ENCODE measurements around the gene SAV1. TPM values are rescaled to one million over a fixed set of nuclear protein-coding genes. Genes with fewer than 3 reads are reported as not detected.

The SAV1 gene
- total and polyA plus RNA-seq, 10 of the 15 experiments (the other 5 are each of a cell fraction or from before 2014, with no cell fraction given), result 10.1 to 29.1 (median 20.4) TPM

DNA sequence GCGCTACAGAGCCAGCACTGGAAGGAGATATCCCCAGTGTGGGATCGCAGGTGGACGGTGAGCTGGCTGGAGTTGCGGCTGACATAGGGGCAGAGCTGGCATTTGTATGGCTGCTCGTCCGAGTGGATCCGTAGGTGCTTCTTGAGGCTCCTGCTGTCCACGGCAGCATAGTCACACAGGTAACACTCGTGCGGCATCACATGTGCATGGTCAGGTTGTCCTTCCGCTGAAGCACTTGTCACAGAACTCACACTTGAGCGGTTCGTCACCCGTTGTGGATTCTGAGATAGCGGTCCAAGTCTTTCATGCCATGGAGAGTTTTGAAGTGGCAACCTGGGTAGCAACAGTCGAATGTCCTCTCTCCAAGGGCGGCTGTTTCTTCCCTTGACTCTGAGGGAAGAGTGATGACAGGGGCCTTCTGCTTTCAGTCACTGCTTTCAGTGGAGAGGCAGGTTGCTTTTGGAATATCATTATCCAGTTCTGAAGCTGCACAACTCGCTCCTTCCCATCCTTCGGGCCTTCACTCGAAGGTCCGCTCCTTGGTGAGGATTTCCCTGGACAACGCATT is 37.0 kb upstream of the SAV1 start (continued):
- no peak for TF ChIP-seq ZNF274 (IDR thresholded peaks at IDR 0.05; ENCODE audit: insufficient read depth, insufficient read length)
- TF ChIP-seq ZNF217 (IDR thresholded peaks at IDR 0.05), result no peak
- no peak for TF ChIP-seq BHLHE40 (IDR thresholded peaks at IDR 0.05; ENCODE audit: borderline replicate concordance in 1 of 2, low read depth in 2 of 2, low read length in 1 of 2)
- TF ChIP-seq EZH2 (IDR thresholded peaks at IDR 0.05; ENCODE audit: borderline replicate concordance, control insufficient read depth, low read depth, low read length), result no peak
- TF ChIP-seq, protein P1, sequence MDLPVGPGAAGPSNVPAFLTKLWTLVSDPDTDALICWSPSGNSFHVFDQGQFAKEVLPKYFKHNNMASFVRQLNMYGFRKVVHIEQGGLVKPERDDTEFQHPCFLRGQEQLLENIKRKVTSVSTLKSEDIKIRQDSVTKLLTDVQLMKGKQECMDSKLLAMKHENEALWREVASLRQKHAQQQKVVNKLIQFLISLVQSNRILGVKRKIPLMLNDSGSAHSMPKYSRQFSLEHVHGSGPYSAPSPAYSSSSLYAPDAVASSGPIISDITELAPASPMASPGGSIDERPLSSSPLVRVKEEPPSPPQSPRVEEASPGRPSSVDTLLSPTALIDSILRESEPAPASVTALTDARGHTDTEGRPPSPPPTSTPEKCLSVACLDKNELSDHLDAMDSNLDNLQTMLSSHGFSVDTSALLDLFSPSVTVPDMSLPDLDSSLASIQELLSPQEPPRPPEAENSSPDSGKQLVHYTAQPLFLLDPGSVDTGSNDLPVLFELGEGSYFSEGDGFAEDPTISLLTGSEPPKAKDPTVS (IDR thresholded peaks at IDR 0.05; ENCODE audit: low read depth, low read length), result no peak
- TF ChIP-seq CHD4 (IDR thresholded peaks at IDR 0.05), result no peak

DNA sequence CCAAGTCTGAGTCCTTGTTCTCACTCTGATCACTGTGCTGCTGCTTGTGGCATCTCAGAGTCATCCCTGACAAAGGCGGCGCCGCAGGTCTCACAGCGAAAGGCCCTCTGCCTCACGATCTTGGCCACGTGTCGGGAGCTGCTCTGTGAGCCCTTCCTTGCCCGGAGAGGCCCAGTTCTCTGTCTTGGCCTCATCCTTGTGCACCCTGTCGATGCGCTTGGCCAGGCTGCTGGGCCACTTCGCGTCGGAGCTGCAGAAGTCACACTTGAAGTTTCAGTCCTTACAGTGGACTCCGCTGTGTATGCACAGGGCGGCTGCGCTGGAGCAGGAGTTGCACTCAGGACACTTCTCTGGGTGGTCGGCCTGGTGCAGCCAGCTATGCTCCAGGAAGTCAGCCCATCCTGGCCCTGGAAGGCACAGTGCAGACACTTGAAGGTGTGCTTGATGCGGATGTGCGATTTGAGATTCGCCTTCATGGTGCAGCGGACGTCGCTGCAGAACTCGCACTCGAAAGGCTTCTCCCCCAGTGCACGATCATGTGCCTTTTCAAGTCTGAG is 36.4 kb upstream of the SAV1 start:
- CTCF ChIA-PET, result interaction anchor here (1.1 to 2.7 kb wide), 2 partner anchors 10 to 84 kb away, joined by 3 to 10 read pairs; no protein-coding TSS in a partner anchor
- in situ Hi-C loops (cut with MboI) (no loop called here), intact Hi-C loops (cut with micrococcal nuclease; ENCODE audit: unreplicated experiment) (no loop called here)
- no peak overlapping the region for H3K27ac ChIP-seq (ENCODE audit: control insufficient read depth, insufficient read depth)
- H3K4me2 ChIP-seq (ENCODE audit: control insufficient read depth, insufficient read depth), result no peak overlapping the region
- no peaks in the 10 kb centered on the region for H4K20me1 ChIP-seq (ENCODE audit: control insufficient read depth, insufficient read depth)
- no peaks in the 10 kb centered on the region for H3K36me3 ChIP-seq (ENCODE audit: control insufficient read depth in 2 of 2, insufficient read depth in 2 of 2, low read length in 1 of 2)
- no peaks in the 10 kb centered on the region for H3K79me2 ChIP-seq (ENCODE audit: control insufficient read depth, insufficient read depth, low read length)
- 95% methylated on average over 26 of the region's 26 CpGs for WGBS (ENCODE audit: insufficient coverage, insufficient replicate concordance, low lambda C conversion rate, missing lambda C conversion rate)
- no peak overlapping the region for H3K4me3 ChIP-seq
- SMC1A ChIA-PET (ENCODE audit: uncharacterized antibody, unreplicated experiment), result no interaction called here
- H3K9me3 ChIP-seq (replicated peaks; ENCODE audit: control insufficient read depth, insufficient read depth, low read length), result no peaks in the 10 kb centered on the region
- no TSS peak for BruUV-seq (replicated peaks)
- RAD21 ChIA-PET (ENCODE audit: unreplicated experiment), result no interaction called here
- no peak overlapping the region for H2AFZ ChIP-seq (ENCODE audit: control insufficient read depth, low read depth, low read length)
- POLR2A ChIA-PET, result no interaction called here
- H3K27me3 ChIP-seq (replicated peaks in 1 of 2; ENCODE audit: control insufficient read depth in 2 of 2, insufficient read depth in 2 of 2, low read length in 1 of 2), result no peaks in the 10 kb centered on the region
- DNase-seq (ENCODE audit: low read depth, low spot score) (no peak), FAIRE-seq (no peak), ATAC-seq (no peak)
- H3K4me1 ChIP-seq (ENCODE audit: control insufficient read depth, insufficient read depth, low read length), result no peaks in the 10 kb centered on the region
- no peak overlapping the region for H3K9ac ChIP-seq (ENCODE audit: control insufficient read depth, insufficient read depth, low read length)
- TF ChIP-seq NR2C1 (IDR thresholded peaks at IDR 0.05) (no peak), SUZ12 (IDR thresholded peaks at IDR 0.05; ENCODE audit: unreplicated experiment) (no peak), KAT2A (conservative IDR thresholded peaks at IDR 0.05; ENCODE audit: control insufficient read depth, low read depth, low read length) (no peak), SIN3A (IDR thresholded peaks at IDR 0.05; ENCODE audit: low read depth, low read length) (no peak), TCF7 (IDR thresholded peaks at IDR 0.05; ENCODE audit: borderline replicate concordance) (no peak)
- TF ChIP-seq, protein P2, sequence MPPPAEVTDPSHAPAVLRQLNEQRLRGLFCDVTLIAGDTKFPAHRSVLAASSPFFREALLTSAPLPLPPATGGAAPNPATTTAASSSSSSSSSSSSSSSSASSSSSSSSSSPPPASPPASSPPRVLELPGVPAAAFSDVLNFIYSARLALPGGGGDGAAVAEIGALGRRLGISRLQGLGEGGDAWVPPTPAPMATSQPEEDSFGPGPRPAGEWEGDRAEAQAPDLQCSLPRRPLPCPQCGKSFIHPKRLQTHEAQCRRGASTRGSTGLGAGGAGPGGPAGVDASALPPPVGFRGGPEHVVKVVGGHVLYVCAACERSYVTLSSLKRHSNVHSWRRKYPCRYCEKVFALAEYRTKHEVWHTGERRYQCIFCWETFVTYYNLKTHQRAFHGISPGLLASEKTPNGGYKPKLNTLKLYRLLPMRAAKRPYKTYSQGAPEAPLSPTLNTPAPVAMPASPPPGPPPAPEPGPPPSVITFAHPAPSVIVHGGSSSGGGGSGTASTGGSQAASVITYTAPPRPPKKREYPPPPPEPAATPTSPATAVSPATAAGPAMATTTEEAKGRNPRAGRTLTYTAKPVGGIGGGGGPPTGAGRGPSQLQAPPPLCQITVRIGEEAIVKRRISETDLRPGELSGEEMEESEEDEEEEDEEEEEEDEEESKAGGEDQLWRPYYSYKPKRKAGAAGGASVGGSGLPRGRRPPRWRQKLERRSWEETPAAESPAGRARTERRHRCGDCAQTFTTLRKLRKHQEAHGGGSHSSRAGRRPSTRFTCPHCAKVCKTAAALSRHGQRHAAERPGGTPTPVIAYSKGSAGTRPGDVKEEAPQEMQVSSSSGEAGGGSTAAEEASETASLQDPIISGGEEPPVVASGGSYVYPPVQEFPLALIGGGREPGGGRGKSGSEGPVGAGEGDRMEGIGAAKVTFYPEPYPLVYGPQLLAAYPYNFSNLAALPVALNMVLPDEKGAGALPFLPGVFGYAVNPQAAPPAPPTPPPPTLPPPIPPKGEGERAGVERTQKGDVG (CRISPR knock-in tag; IDR thresholded peaks at IDR 0.05), result no peak
- TF ChIP-seq, protein P3, sequence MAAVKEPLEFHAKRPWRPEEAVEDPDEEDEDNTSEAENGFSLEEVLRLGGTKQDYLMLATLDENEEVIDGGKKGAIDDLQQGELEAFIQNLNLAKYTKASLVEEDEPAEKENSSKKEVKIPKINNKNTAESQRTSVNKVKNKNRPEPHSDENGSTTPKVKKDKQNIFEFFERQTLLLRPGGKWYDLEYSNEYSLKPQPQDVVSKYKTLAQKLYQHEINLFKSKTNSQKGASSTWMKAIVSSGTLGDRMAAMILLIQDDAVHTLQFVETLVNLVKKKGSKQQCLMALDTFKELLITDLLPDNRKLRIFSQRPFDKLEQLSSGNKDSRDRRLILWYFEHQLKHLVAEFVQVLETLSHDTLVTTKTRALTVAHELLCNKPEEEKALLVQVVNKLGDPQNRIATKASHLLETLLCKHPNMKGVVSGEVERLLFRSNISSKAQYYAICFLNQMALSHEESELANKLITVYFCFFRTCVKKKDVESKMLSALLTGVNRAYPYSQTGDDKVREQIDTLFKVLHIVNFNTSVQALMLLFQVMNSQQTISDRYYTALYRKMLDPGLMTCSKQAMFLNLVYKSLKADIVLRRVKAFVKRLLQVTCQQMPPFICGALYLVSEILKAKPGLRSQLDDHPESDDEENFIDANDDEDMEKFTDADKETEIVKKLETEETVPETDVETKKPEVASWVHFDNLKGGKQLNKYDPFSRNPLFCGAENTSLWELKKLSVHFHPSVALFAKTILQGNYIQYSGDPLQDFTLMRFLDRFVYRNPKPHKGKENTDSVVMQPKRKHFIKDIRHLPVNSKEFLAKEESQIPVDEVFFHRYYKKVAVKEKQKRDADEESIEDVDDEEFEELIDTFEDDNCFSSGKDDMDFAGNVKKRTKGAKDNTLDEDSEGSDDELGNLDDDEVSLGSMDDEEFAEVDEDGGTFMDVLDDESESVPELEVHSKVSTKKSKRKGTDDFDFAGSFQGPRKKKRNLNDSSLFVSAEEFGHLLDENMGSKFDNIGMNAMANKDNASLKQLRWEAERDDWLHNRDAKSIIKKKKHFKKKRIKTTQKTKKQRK (IDR thresholded peaks at IDR 0.05; ENCODE audit: low read depth, low read length), result no peak

Measured in GM12878 (cell line).